Fibroblast of skin of abdomen (primary cell): ENCODE results near the gene GEMIN4. TPM values are rescaled to one million over a fixed set of nuclear protein-coding genes. Genes with fewer than 3 reads are reported as not detected.
"Not testable (repeated sequence)": the region's sequence is repeated elsewhere in the genome, so short reads cannot be mapped to it uniquely, and the experiment has no call there.

Experiments used
- DNase-seq: peaks from one replicate; pipeline ENCODE4 v3.0.0-alpha.2; 2013
- polyA plus RNA-seq, 2 experiments: library from polyadenylated mRNA; unstranded; fragments of 120-200 nt; gene quantifications; one replicate each; pipeline ENCODE4 v1.2.1, GENCODE V29; 2013; ENCODE audit not compliant: insufficient read length in 2 of 2

GEMIN4 gene
- 15.7 TPM for polyA plus RNA-seq (2013, experiment 1 of 2; ENCODE audit: insufficient read length)
- polyA plus RNA-seq (2013, experiment 2 of 2; ENCODE audit: insufficient read length), result 15.4 TPM

- peak; percentile 87 for DNase-seq
Observed at GRCh38 chr17:752002-752619, at the start of gene GEMIN4. GEMIN4 (minus strand) TSS chr17:752264; CDS start chr17:752142, 122 bp downstream.

- DNase-seq, result no peak
Observed at GRCh38 chr17:801660-802059, 49.6 kb upstream of the GEMIN4 start.

GRCh38 chr17:800446-801242, 48.6 kb upstream of the GEMIN4 start:
- no peak for DNase-seq

GRCh38 chr17:799261-799660, 47.2 kb upstream of the GEMIN4 start:
- DNase-seq, result no peak

GRCh38 chr17:798246-798645, 46.2 kb upstream of the GEMIN4 start:
- DNase-seq, result no peak

GRCh38 chr17:797236-797840, 45.3 kb upstream of the GEMIN4 start:
- DNase-seq, result no peak

- no peak for DNase-seq
Observed at GRCh38 chr17:796609-797008, 44.5 kb upstream of the GEMIN4 start.

- no peak for DNase-seq
Observed at GRCh38 chr17:795721-796120, 43.7 kb upstream of the GEMIN4 start.

- DNase-seq, result no peak
Observed at GRCh38 chr17:795276-795675, 43.2 kb upstream of the GEMIN4 start.

GRCh38 chr17:794876-795275, 42.8 kb upstream of the GEMIN4 start:
- peak; percentile 76 for DNase-seq

GRCh38 chr17:792277-792676, 40.2 kb upstream of the GEMIN4 start:
- DNase-seq, result no peak

GRCh38 chr17:791829-792228, 39.8 kb upstream of the GEMIN4 start:
- no peak for DNase-seq

GRCh38 chr17:790874-791247, 38.8 kb upstream of the GEMIN4 start:
- not testable (repeated sequence) for DNase-seq

- DNase-seq, result peak; percentile 58
Observed at GRCh38 chr17:789931-790873, 38.1 kb upstream of the GEMIN4 start.

GRCh38 chr17:789160-789840, 37.2 kb upstream of the GEMIN4 start:
- DNase-seq, result no peak

- DNase-seq, result no peak
Observed at GRCh38 chr17:788551-788950, 36.5 kb upstream of the GEMIN4 start.

GRCh38 chr17:787641-788221, 35.7 kb upstream of the GEMIN4 start:
- DNase-seq, result no peak

- not testable (repeated sequence) for DNase-seq
Observed at GRCh38 chr17:785901-786300, 33.8 kb upstream of the GEMIN4 start.

GRCh38 chr17:784143-784542, 32.1 kb upstream of the GEMIN4 start:
- DNase-seq, result no peak

GRCh38 chr17:781805-782731, 30.0 kb upstream of the GEMIN4 start, which contains the start of the genes GLOD4 and MRM3:
GLOD4 (minus strand) TSS chr17:782280; CDS start chr17:782255, 25 bp downstream.
MRM3 (plus strand) TSS chr17:782353; CDS start chr17:782379, 26 bp downstream.
- peak; percentile 87 for DNase-seq
